HG03442 (cell line): ENCODE results near the gene UBE2E2.
A peak's percentile ranks its signal among the peaks of the same experiment; 100 is the strongest.
"Not testable (repeated sequence)": the region's sequence is repeated elsewhere in the genome, so short reads cannot be mapped to it uniquely, and the experiment has no call there.

Source experiments
- ATAC-seq: cut with Tn5 transposase; IDR thresholded peaks from one replicate; pipeline ENCODE4 v1.9.1; 2021; ENCODE audit warnings: mild to moderate bottlenecking, moderate library complexity; ENCODE audit not compliant: unreplicated experiment

UBE2E2 gene

DNA sequence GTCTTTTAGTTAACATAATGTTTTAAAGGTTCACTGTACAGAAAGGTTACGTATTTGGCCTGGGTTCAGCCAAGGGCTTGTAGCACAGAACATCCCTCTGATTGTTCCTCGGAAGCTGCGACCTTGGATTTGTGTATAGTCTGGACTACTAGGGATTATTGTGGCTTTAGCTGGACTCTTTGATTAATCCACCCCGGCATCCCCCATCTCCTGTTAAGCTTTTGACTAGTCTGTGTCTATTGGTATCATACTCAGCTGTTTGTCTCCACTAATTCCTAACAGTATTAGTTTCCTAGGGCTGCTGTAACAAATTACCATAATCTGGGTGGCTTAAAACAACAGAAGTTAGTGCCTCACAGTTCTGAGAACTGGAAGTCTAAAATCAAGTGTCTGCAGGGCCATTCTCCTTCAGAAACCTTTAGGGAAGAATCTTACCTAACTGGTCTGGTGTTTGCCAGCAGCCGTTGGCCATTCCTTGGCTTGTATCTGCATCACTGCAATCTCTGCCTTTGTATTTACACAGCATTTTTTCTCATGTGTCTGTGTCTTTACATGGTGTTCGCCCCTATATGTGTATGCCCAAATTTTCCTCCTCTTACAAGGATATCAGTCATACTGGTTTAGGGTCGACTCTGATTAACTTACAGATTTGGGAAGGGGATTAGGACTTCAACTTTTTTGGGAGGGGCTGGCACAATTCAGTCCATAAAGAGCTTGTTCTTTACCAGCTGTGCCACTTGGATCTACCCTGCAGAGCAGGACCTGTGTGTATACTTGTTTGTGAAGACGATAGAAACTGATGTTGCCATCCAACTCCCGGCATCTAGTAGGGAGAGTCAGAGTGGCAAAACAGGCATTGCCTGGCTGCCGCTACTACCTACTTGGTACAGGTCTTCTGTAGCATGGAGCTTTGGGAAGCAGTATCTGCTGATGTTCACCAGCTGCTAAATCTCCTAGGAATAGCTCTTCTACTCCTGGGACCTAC, 117.8 kb downstream of the UBE2E2 start:
- no peak for ATAC-seq

- ATAC-seq, result peak; percentile 50
These were observed 121.6 kb downstream of the UBE2E2 start for GRCh38 chr3:23324745-23325144.

- peak; percentile 72 for ATAC-seq
These were observed 122.4 kb downstream of the UBE2E2 start for GRCh38 chr3:23325466-23326065.

- ATAC-seq, result no peak
These were observed 126.5 kb downstream of the UBE2E2 start for GRCh38 chr3:23329471-23330105.

DNA sequence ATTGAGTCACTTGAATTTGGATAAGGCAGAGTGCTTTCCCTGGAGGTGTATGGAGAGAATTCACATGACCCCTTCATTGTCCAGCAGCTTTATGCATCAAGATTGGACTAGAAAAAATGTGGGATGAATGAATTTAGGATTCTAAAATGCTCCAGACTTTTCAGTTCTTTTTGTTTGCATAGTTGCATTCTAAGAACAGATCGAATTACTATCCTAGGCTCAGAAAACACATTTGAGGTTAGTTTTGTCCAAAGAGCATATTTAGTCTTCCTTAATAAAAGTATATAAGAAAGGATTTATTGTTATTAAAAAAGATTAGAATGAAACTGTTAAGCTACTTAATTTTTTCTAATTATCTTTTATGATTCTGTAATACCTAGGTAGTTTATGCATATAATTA, 127.4 kb downstream of the UBE2E2 start:
- ATAC-seq, result no peak

DNA sequence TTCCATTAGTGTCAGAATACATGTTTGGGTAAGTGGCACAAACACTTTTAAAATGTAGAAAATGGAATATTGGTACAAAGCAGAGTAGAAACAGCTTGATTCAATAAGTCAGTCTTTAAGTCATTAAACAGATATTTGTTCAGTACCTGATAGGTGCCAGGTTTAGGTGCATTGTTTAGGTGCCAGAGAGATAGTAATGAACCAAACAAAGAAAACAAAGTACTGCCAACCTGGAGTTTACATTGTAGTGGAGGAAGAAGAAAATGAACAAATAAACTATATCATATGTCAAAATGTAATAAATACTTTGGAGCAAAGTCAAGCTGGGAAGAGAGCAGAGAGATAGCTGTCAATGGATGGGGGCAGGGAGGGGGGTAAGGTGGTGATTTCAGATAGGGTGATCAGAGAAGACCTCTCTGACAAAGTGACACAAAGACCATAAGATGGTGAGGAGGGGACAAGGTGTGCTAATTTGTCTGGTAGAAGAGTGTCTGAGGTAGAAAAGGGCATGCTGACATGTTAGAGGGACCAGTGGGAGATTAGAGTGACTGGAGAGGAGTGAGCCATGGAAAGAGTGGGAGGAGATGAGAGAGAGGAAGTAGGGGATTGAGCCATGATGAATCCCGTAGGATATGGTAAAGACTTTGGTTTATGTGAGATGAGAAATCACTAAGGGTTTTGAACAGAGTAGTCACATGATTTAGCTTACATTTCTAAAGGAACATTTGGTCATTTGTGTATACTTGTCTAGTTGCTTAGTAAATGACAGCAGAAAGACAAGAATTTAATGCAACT, 128.2 kb downstream of the UBE2E2 start:
- ATAC-seq, result no peak

DNA sequence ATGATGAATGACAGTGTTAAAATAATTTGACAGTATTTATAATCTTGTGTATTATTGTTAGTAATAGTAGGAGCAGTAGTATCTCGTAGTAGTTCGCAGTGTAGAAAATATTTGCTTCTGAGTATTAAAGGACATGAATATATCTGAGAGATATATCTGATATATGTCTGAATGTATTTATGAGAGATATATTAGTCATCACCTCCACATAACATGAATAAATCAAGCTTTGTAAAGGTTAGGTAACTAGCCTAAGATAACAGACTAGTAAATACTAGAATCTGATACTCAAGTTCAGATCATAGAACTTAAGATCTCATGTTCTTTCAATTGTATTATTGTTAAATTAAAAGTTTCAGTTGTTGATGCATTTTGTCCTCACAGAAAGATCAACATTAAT, 130.5 kb downstream of the UBE2E2 start:
- no peak for ATAC-seq

DNA sequence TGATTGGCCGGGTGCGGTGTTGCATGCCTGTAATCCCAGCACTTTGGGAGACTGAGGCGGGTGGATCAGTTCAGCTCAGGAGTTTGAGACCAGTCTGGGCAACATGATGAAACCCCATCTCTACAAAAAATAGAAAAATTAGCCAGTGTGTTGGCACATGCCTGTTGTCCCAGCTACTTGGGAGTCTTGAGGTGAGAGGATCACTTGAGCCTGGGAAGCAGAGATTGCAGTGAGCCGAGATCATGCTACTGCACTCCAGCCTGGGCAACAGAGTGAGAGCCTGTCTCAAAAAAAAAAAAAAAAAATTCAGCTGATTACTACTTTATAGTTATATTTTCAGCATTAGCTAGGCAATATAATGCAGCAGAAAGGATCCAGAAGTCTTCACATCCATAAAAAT, 133.7 kb downstream of the UBE2E2 start:
- not testable (repeated sequence) for ATAC-seq

DNA sequence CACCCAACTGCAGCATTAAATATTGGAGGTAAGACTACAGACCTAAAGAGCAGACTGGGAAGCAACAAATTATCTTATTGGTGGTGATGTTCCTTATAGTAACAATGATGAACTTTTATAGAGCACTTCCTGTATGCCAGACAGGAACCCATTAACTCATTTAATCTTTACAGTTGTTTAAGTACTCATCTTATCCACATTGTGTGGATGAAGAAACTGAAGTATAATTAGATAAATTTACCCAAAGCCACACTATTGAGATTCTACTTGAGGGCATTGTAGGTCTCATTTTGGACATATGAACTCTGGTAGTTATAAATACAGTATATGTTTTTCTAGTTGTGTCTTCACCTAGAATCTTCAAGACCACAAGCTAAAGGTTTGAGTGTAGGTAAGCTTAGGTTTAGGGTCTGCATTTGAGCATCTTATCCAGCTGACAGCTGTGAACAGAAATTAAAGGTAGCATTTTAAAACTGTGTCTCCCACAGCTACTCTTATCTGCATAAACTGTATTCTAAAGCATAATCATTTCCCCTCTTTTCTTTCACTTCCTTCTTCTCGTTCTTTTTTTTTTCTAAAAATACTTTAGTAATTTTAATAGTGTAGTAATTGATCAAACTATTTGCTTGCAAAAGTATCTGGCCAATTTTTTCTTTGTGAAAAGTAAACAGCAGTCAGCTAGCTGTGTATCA, 138.2 kb downstream of the UBE2E2 start:
- peak; percentile 76 for ATAC-seq

DNA sequence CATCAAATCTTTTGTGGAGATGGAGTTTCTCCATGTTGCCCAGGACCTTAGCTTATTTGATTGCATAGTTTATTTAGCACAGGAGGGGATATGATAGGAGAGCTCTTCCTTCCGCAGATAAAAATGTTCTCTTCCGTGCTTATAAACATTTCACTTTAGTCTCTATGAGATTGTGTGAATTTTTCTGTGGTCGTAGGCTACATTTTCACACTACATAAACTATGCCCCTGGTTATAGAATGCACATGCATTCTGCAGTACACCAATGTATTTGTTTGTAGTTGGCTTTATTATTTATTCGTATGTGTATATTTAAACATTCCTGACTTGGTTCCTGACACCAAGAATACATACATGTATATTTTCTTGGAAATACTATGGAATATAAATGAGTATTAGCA, 139.2 kb downstream of the UBE2E2 start:
- no peak for ATAC-seq

DNA sequence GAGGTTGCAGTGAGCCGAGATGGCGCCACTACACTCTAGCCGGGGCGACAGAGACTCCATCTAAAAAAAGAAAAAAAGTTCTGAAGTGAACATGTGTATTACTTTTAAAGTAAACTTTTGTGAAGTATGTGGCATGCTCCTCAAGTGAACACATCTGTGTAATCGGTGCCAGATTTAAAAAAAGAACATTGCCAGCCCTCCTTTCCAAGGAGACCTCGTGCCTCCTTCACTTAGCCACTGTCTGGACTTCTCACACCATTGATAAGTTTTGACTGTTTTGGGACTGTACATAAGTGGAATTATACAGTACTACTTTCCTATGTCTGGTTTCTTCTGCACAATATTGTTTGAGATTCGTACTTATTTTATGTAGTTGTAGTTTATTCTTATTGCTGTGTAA, 140.4 kb downstream of the UBE2E2 start:
- ATAC-seq, result no peak

GRCh38 chr3:23344886-23345285, 141.8 kb downstream of the UBE2E2 start:
- ATAC-seq, result no peak

- ATAC-seq, result not testable (repeated sequence)
These were observed 146.3 kb downstream of the UBE2E2 start for GRCh38 chr3:23349444-23349843.

DNA sequence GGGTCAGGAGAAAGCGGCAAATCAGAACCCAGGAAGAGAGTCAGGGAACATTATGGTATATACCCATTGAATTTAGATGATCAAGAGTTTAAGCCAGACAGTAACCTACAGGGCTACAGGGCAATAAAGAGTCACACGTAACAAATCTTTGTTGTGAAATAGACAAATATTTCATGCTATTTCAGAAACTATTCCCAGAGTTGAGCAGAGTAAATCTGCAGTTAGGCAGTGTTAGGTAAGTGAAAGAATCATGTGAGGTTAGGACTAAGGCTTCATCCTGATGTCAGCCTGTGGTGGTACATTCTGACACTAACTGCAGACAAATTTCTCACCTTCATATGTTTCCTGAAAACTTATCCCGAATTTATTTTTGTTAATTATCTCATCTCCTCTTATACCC, 153.0 kb downstream of the UBE2E2 start:
- ATAC-seq, result no peak

DNA sequence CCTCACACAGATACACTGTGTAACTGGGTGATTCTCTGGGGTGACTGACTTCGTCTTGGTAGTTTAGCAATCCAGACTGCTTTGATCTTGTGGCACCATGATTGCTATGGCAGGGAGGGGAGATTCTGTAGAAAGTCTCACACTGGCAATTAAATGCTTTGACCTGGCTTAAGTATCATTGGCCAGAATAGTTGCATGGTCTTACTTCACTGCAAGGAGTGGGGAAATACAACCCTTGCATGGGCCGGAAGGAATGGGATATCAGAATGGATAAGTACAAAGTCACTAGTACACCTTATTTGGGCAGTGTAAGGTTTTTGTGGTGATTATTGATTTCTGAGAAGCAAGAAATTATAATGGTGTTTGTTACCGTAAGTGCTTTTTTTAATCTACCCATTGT, 153.8 kb downstream of the UBE2E2 start:
- ATAC-seq, result no peak

- no peak for ATAC-seq
These were observed 156.0 kb downstream of the UBE2E2 start for GRCh38 chr3:23359116-23359515.

DNA sequence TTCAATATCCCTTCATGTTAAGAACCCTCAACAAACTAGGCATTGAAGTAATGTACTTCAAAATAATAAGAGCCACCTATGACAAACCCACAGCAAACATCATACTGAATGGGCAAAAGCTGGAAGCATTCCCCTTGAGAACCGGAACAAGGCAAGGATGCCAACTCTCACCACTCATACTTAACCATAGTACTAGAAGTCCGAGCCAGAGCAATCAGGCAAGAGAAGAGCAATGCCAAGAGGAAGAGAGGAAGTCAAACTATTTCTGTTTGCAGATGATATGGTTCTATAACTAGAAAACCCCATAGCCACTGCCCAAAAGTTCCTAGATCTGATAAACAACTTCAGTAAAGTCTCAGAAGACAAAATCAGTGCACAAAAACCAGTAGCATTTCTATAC, 161.9 kb downstream of the UBE2E2 start:
- ATAC-seq, result no peak

- no peak for ATAC-seq
These were observed 165.6 kb downstream of the UBE2E2 start for GRCh38 chr3:23368731-23369130.

DNA sequence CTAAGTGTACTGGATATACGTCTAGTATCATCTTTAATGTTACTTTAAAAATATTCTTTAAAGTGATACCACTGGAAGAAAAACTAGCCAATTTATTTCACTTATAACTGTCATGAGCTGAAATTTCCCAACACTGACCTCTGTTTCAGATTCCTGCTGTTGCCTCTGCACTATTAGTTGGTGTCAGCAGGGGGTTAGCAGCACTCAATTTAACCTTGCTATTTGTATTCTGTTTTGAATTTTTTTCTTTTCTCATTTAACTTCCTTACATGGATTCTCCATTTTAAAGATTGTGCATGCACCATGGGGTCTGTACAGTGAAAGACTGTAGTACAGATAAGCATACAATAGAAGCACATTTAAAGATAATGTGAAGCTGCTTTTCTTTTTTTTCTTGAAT, 169.2 kb downstream of the UBE2E2 start:
- no peak for ATAC-seq

GRCh38 chr3:23376516-23377248, 173.6 kb downstream of the UBE2E2 start:
- no peak for ATAC-seq
